Nephron progenitor cell (in vitro differentiated cells): ENCODE measurements around the gene RNH1.

ENCODE experiments used
- DNase-seq: peaks from one replicate; pipeline ENCODE4 v3.0.0; 2021
- H3K27ac Mint-ChIP-seq: 2 replicates; pipeline ENCODE4 v1.8.0; 2021; ENCODE audit warnings: mild to moderate bottlenecking, moderate library complexity, mixed read lengths
- H3K27me3 Mint-ChIP-seq: 2 replicates; pipeline ENCODE4 v1.8.0; 2021; ENCODE audit warnings: mild to moderate bottlenecking, low read depth, mixed read lengths; ENCODE audit not compliant: poor library complexity
- H3K36me3 Mint-ChIP-seq: 2 replicates; pipeline ENCODE4 v1.8.0; 2021; ENCODE audit warnings: low read depth, mixed read lengths
- H3K4me1 Mint-ChIP-seq: 2 replicates; pipeline ENCODE4 v1.8.0; 2021; ENCODE audit warnings: mixed read lengths
- H3K4me3 Mint-ChIP-seq: 2 replicates; pipeline ENCODE4 v1.8.0; 2021; ENCODE audit warnings: mild to moderate bottlenecking, moderate library complexity, mixed read lengths
- H3K9me3 Mint-ChIP-seq: 2 replicates; pipeline ENCODE4 v1.8.0; 2021; ENCODE audit warnings: mild to moderate bottlenecking, moderate library complexity, mixed read lengths
- TF ChIP-seq, protein P1 (sequence below): fragments of 200-600 bp; sonication (generic); IDR thresholded peaks from 2 replicates; pipeline ENCODE4 v1.5.0; 2021; ENCODE audit warnings: antibody characterized with exemption

Gene RNH1

DNA sequence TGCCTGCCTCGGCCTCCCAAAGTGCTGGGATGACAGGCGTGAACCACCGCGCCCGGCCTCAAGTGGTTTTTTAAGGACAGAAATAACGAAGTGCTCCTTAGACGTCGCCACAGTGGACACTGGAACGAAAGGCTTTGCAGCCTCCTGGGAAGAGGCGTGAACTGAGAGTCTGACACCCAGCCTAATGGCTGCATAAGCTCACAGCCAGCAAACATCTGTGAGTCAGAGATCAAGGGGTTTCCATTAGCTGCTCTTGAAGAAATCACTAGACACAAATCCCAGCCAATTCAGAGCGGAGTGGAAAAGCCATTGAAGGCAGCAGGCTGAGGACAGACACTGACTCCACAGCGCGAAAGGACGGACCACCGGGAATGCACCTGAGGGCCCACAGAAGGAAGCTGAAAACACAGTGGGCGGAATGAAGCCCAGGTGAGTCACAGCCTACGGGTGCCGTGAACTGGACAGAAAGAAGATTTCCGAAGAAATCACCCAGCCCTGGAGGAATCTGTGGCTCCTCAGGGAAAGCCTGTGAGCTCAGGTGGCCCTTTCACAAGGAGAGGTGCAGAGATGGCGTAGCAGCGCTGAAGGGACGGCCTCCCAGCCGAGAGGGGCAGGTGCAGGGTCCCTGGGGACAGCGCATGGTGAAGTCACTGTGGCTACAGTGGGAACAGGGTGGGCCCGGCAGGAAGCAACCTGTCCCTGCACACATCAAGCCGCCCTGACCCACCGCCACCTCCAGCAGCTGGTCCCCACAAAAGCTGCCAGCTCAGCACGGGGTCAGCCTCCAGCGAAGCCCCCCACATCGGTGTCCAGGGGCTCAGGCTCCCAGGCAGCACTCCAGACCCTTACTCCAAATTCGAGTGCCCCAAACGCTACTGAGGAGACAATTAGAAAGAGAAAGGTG, 41.9 kb upstream of the RNH1 start:
- Mint-ChIP-seq H3K27ac (no peak overlapping the region), H3K4me1 (peaks cover 7% of the 10 kb centered on the region), H3K36me3 (no peaks in the 10 kb centered on the region), H3K4me3 (no peak overlapping the region), H3K9me3 (no peaks in the 10 kb centered on the region), H3K27me3 (peaks cover 6% of the 10 kb centered on the region)
- TF ChIP-seq, protein P1, sequence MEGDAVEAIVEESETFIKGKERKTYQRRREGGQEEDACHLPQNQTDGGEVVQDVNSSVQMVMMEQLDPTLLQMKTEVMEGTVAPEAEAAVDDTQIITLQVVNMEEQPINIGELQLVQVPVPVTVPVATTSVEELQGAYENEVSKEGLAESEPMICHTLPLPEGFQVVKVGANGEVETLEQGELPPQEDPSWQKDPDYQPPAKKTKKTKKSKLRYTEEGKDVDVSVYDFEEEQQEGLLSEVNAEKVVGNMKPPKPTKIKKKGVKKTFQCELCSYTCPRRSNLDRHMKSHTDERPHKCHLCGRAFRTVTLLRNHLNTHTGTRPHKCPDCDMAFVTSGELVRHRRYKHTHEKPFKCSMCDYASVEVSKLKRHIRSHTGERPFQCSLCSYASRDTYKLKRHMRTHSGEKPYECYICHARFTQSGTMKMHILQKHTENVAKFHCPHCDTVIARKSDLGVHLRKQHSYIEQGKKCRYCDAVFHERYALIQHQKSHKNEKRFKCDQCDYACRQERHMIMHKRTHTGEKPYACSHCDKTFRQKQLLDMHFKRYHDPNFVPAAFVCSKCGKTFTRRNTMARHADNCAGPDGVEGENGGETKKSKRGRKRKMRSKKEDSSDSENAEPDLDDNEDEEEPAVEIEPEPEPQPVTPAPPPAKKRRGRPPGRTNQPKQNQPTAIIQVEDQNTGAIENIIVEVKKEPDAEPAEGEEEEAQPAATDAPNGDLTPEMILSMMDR, result no peak
- peak; percentile 3 for DNase-seq

DNA sequence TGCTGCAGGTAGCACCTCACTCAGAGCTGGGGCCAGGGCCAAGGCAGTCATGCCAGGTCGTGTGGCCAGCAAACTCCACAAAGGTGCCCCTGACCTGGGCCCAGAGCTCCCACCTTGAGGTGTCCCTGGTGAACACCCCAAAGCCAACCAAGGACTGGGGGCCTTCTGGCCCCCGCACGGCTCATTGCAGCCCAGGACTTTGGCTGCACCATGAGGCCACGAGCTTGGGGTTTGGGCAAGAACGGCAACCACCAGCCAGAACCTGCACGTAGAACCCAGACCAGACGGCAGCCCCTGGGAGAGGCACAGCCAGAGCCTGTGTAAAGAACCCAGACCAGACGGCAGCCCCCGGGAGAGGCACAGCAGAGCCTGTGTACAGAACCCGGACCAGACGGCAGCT, 38.1 kb upstream of the RNH1 start:
- H3K9me3 Mint-ChIP-seq, result no peaks in the 10 kb centered on the region
- H3K27me3 Mint-ChIP-seq, result peaks cover 6% of the 10 kb centered on the region
- peaks cover 5% of the 10 kb centered on the region for H3K36me3 Mint-ChIP-seq
- no peak overlapping the region for H3K4me3 Mint-ChIP-seq
- no peak for DNase-seq
- H3K27ac Mint-ChIP-seq, result no peak overlapping the region
- H3K4me1 Mint-ChIP-seq, result peaks cover 5% of the 10 kb centered on the region
- TF ChIP-seq, protein P1, result no peak

DNA sequence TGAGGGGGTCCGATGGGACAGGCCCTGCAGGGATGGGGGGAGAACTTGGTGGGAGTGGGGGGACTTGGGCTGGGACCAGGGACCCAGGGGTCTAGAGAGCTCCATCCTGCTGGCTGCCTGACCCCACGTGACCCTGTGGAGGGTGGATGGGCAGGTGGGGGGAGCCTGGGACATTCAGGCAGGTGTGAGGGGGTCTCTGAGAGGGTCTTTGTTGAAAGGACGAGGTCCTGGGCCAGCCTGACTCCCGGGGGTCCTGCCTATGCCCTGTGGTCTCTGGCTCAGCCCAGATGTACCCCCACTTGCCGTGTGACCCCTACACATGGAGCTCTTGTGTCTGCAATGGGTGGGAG, 37.8 kb upstream of the RNH1 start:
- no peak for DNase-seq
- Mint-ChIP-seq H3K27me3 (peaks cover 6% of the 10 kb centered on the region), H3K9me3 (no peaks in the 10 kb centered on the region), H3K36me3 (peaks cover 5% of the 10 kb centered on the region), H3K27ac (no peak overlapping the region), H3K4me1 (peaks cover 7% of the 10 kb centered on the region), H3K4me3 (no peak overlapping the region)
- TF ChIP-seq, protein P1, result no peak

DNA sequence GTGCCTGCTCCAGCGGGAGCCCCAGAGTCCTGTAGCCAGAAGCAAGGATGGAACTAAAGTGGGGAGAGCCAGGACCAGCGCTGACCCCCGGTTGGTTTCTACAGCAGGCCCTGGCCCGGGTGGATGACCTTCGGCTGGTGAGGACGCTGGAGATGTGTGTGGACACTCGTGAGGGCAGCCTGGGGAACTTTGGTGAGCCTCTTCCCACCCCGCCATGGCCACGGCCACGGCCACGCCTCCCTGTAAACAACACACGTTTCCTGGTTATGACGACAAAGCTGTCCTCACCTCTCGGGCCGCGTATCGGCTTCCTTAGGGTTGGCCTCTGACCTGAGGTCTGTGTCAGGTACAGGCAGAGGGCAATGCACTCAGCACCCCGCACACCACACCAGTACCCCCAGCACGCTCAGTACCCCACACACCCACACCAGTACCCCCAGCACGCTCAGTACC, 34.4 kb upstream of the RNH1 start:
- TF ChIP-seq, protein P1, result no peak
- Mint-ChIP-seq H3K9me3 (no peaks in the 10 kb centered on the region), H3K27ac (no peak overlapping the region), H3K27me3 (peaks cover 26% of the 10 kb centered on the region), H3K4me1 (peaks cover 26% of the 10 kb centered on the region), H3K36me3 (peaks cover 5% of the 10 kb centered on the region), H3K4me3 (no peak overlapping the region)
- peak; percentile 5 for DNase-seq

- Mint-ChIP-seq H3K27me3 (peaks cover 30% of the 10 kb centered on the region), H3K4me3 (no peak overlapping the region), H3K36me3 (peaks cover 5% of the 10 kb centered on the region), H3K4me1 (peaks cover 26% of the 10 kb centered on the region), H3K27ac (no peak overlapping the region), H3K9me3 (no peaks in the 10 kb centered on the region)
- TF ChIP-seq, protein P1, result no peak
- peak; percentile 8 for DNase-seq
Measured at GRCh38 chr11:540583-541432, 33.8 kb upstream of the RNH1 start.
